ENCODE data around the gene DACT2.

DACT2 gene

GRCh38 chr6:168263351-168263905 is 56.1 kb downstream of the DACT2 start:
- DNase-seq (ENCODE audit: low spot score) = no peak
- POLR2A ChIA-PET (ENCODE audit: low non-redundant PET) = no interaction called here
- H3K27ac ChIP-seq = no peak overlapping the region
- CTCF ChIA-PET = no interaction called here
- no peak for TF ChIP-seq CTCF (conservative IDR thresholded peaks at IDR 0.05; ENCODE audit: low read depth)

DNA sequence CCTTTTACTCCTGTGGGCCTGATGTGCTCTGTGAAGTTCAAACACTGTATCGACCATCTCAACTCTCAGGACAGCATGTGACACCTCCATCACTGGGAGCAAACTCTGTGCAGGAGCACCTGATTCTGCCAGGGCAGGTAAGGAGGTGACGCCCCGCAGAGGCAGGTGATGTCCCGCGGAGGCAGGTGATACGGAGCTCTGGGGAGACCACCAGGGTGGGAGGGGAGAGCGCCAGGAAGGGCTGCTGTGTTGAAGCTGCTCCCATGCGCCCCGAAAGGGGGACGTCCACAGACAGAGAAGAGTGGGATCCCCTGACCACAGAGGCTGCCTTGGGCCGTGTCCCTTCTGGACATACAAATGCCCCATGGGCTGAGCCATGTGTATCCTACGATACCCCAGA is 58.3 kb downstream of the DACT2 start:
- CTCF ChIA-PET = no interaction called here
- no peak for DNase-seq (ENCODE audit: low spot score)
- POLR2A ChIA-PET (ENCODE audit: low non-redundant PET) = no interaction called here
- no peak for TF ChIP-seq CTCF (conservative IDR thresholded peaks at IDR 0.05; ENCODE audit: low read depth)
- no peak overlapping the region for H3K27ac ChIP-seq

DNA sequence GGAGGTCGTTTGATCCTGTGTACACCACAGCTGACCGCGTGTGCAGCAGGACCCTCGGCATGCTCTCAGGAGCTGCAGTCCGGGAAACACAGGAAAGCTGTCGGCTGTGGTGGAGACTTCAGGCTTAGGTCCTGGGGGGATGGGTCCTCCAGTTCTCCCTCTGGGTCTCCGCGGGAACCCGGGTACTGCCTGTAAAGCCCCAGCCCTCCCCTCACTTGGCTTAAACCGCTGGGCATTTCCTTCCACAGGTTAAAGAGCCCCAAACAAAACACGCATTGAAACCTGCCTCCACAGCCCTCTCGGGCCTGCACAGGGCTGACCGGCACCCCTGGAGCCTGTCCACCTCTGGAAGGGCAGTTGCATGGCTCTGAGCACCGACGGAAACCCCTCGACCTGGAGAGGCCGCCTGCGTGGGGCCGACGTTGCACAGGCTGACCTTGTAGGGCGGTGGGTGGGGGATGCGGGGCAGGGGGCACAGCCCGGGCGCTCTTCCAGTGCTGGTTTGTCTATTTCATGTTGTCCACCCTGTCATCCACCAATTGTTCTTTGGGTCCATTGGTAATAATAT is 59.1 kb downstream of the DACT2 start:
- no peak for DNase-seq (ENCODE audit: low spot score)
- H3K27ac ChIP-seq = no peak overlapping the region

GRCh38 chr6:168258795-168259194 is 60.8 kb downstream of the DACT2 start:
- no peak for TF ChIP-seq CTCF (conservative IDR thresholded peaks at IDR 0.05; ENCODE audit: low read depth)
- H3K27ac ChIP-seq = no peak overlapping the region
- CTCF ChIA-PET = no interaction called here
- POLR2A ChIA-PET (ENCODE audit: low non-redundant PET) = no interaction called here
- DNase-seq (ENCODE audit: low spot score) = no peak

More for the DNA sequence above, 59.1 kb downstream of the DACT2 start:
- TF ChIP-seq CTCF (conservative IDR thresholded peaks at IDR 0.05; ENCODE audit: low read depth) = no peak
- POLR2A ChIA-PET (ENCODE audit: low non-redundant PET) = no interaction called here
- CTCF ChIA-PET = no interaction called here

GRCh38 chr6:168256940-168257339 is 62.6 kb downstream of the DACT2 start:
- no peak for TF ChIP-seq CTCF (conservative IDR thresholded peaks at IDR 0.05; ENCODE audit: low read depth)
- no peak for DNase-seq (ENCODE audit: low spot score)
- no peak overlapping the region for H3K27ac ChIP-seq
- CTCF ChIA-PET = no interaction called here
- POLR2A ChIA-PET (ENCODE audit: low non-redundant PET) = no interaction called here
